WTC11 (cell line): ENCODE measurements around the gene ARMC6. TPM values are rescaled to one million over a fixed set of nuclear protein-coding genes. Genes with fewer than 3 reads are reported as not detected.

ENCODE experiments used
- ATAC-seq: fragments of 200-7000 bp; cut with Tn5 transposase; 2 replicates; pipeline ENCODE4 v1.10.0; 2021; ENCODE audit warnings: mild to moderate bottlenecking, moderate library complexity
- CTCF ChIA-PET: fragments of 300-600 bp; sonication (Branson Sonifier 250); formaldehyde crosslinking; loops from one replicate; lab custom pipeline; 2021; ENCODE audit warnings: antibody characterized with exemption; lab: Charles Lee
- POLR2A ChIA-PET: fragments of 350-600 bp; sonication (Branson Sonifier 250); formaldehyde crosslinking; loops from one replicate; lab custom pipeline; 2021; ENCODE audit warnings: antibody characterized with exemption; lab: Charles Lee
- DNase-seq: peaks from one replicate; pipeline ENCODE4 v3.0.0; 2021; ENCODE audit warnings: low spot score
- H3K27ac Mint-ChIP-seq: 2 replicates; pipeline ENCODE4 v1.8.0; 2021; ENCODE audit warnings: mixed read lengths
- H3K27me3 Mint-ChIP-seq: 2 replicates; pipeline ENCODE4 v1.8.0; 2021; ENCODE audit warnings: low read depth, mild to moderate bottlenecking, moderate library complexity, mixed read lengths
- H3K36me3 Mint-ChIP-seq: 2 replicates; pipeline ENCODE4 v1.8.0; 2021; ENCODE audit warnings: mixed read lengths
- H3K4me1 Mint-ChIP-seq: 2 replicates; pipeline ENCODE4 v1.8.0; 2022; ENCODE audit warnings: mixed read lengths
- H3K4me3 Mint-ChIP-seq: 2 replicates; pipeline ENCODE4 v1.8.0; 2021; ENCODE audit warnings: mild to moderate bottlenecking, moderate library complexity, mixed read lengths
- H3K9me3 Mint-ChIP-seq: 2 replicates; pipeline ENCODE4 v1.8.0; 2021; ENCODE audit warnings: mixed read lengths
- ATF3 ChIP-seq: sonication (generic); formaldehyde crosslinking; conservative IDR thresholded peaks from 2 replicates; pipeline ENCODE4 v1.8.1; 2022; ENCODE audit warnings: mild to moderate bottlenecking, missing genetic modification reagents
- CREM ChIP-seq: sonication (generic); formaldehyde crosslinking; IDR thresholded peaks from 2 replicates; pipeline ENCODE4 v1.8.1; 2022; ENCODE audit warnings: mild to moderate bottlenecking, missing genetic modification reagents, moderate library complexity
- E2F4 ChIP-seq: sonication (generic); formaldehyde crosslinking; IDR thresholded peaks from 2 replicates; pipeline ENCODE4 v1.8.1; 2022; ENCODE audit warnings: low read depth, mild to moderate bottlenecking, moderate library complexity, missing genetic modification reagents, borderline replicate concordance
- ESRRA ChIP-seq: sonication (generic); formaldehyde crosslinking; IDR thresholded peaks from 2 replicates; pipeline ENCODE4 v1.8.1; 2022; ENCODE audit warnings: mild to moderate bottlenecking, missing genetic modification reagents, borderline replicate concordance
- GTF2I ChIP-seq: fragments of 250-450 bp; sonication (Bioruptor Pico); conservative IDR thresholded peaks from 2 replicates; pipeline ENCODE4 v1.4.0; 2021; ENCODE audit warnings: mild to moderate bottlenecking
- JAZF1 ChIP-seq: fragments of 250-450 bp; sonication (Bioruptor Pico); IDR thresholded peaks from 2 replicates; pipeline ENCODE4 v1.9.0; 2021; ENCODE audit warnings: moderate library complexity, mild to moderate bottlenecking, inconsistent platforms
- MLX ChIP-seq: sonication (generic); formaldehyde crosslinking; IDR thresholded peaks from 2 replicates; pipeline ENCODE4 v1.8.1; 2023; ENCODE audit warnings: mild to moderate bottlenecking, missing genetic modification reagents, moderate library complexity
- NFATC4 ChIP-seq: fragments of 250-450 bp; sonication (Bioruptor Pico); IDR thresholded peaks from 2 replicates; pipeline ENCODE4 v1.9.0; 2021; ENCODE audit warnings: mild to moderate bottlenecking
- NFE2L1 ChIP-seq: sonication (generic); formaldehyde crosslinking; IDR thresholded peaks from 2 replicates; pipeline ENCODE4 v1.8.1; 2023; ENCODE audit warnings: missing genetic modification reagents
- RORB ChIP-seq: fragments of 250-450 bp; sonication (Bioruptor Pico); IDR thresholded peaks from 2 replicates; pipeline ENCODE4 v1.9.0; 2021; ENCODE audit warnings: mild to moderate bottlenecking
- SMAD3 ChIP-seq: sonication (generic); formaldehyde crosslinking; IDR thresholded peaks from 2 replicates; pipeline ENCODE4 v1.8.0; 2022; ENCODE audit warnings: missing genetic modification reagents, mild to moderate bottlenecking, borderline replicate concordance
- TCF7 ChIP-seq: sonication (generic); formaldehyde crosslinking; IDR thresholded peaks from 2 replicates; pipeline ENCODE4 v1.8.0; 2022; ENCODE audit warnings: mild to moderate bottlenecking, low read depth, missing genetic modification reagents, moderate library complexity
- TP53 ChIP-seq: sonication (generic); formaldehyde crosslinking; IDR thresholded peaks from 2 replicates; pipeline ENCODE4 v1.8.1; 2023; ENCODE audit warnings: mild to moderate bottlenecking, missing genetic modification reagents
- ZBTB21 ChIP-seq: sonication (generic); formaldehyde crosslinking; IDR thresholded peaks from 2 replicates; pipeline ENCODE4 v1.8.1; 2023; ENCODE audit warnings: mild to moderate bottlenecking, missing genetic modification reagents, borderline replicate concordance
- ZNF232 ChIP-seq: sonication (generic); formaldehyde crosslinking; IDR thresholded peaks from 2 replicates; pipeline ENCODE4 v1.8.0; 2022; ENCODE audit warnings: mild to moderate bottlenecking, missing genetic modification reagents
- ZSCAN18 ChIP-seq: fragments of 250-450 bp; sonication (Bioruptor Pico); IDR thresholded peaks from 2 replicates; pipeline ENCODE4 v2.1.2; 2022; ENCODE audit warnings: mild to moderate bottlenecking, moderate library complexity
- total RNA-seq: library from RNA; stranded (reverse); gene quantifications from 3 replicates; pipeline ENCODE4 v1.2.3, GENCODE V29; 2021
- TF ChIP-seq, protein P1 (sequence below): fragments of 200-600 bp; IDR thresholded peaks from 2 replicates; pipeline ENCODE4 v1.8.0; 2022; ENCODE audit warnings: antibody characterized with exemption
- TF ChIP-seq, protein P2 (sequence below): sonication (generic); formaldehyde crosslinking; IDR thresholded peaks from 2 replicates; pipeline ENCODE4 v1.8.0; 2022; ENCODE audit warnings: mild to moderate bottlenecking, missing genetic modification reagents
- TF ChIP-seq, protein P3 (sequence below): fragments of 250-450 bp; sonication (Bioruptor Pico); IDR thresholded peaks from 2 replicates; pipeline ENCODE4 v1.9.0; 2021; ENCODE audit warnings: mild to moderate bottlenecking

Gene ARMC6
- total RNA-seq, 1 experiment from 2014 or later, result 58.8 TPM

- TF ChIP-seq, protein P1, sequence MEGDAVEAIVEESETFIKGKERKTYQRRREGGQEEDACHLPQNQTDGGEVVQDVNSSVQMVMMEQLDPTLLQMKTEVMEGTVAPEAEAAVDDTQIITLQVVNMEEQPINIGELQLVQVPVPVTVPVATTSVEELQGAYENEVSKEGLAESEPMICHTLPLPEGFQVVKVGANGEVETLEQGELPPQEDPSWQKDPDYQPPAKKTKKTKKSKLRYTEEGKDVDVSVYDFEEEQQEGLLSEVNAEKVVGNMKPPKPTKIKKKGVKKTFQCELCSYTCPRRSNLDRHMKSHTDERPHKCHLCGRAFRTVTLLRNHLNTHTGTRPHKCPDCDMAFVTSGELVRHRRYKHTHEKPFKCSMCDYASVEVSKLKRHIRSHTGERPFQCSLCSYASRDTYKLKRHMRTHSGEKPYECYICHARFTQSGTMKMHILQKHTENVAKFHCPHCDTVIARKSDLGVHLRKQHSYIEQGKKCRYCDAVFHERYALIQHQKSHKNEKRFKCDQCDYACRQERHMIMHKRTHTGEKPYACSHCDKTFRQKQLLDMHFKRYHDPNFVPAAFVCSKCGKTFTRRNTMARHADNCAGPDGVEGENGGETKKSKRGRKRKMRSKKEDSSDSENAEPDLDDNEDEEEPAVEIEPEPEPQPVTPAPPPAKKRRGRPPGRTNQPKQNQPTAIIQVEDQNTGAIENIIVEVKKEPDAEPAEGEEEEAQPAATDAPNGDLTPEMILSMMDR, result no peak
- no peak for TF ChIP-seq RORB (CRISPR knock-in tag)
- no peak for TF ChIP-seq TP53
- TF ChIP-seq SMAD3 (CRISPR knock-in tag), result no peak
- no peak for TF ChIP-seq CREM (CRISPR knock-in tag)
- TF ChIP-seq NFE2L1 (CRISPR knock-in tag), result no peak
- no peak for TF ChIP-seq ESRRA (CRISPR knock-in tag)
- TF ChIP-seq NFATC4, result no peak
- no peak for TF ChIP-seq MLX (CRISPR knock-in tag)
- no peak for TF ChIP-seq E2F4
- TF ChIP-seq, all 79 proteins: peak for 0
- DNase-seq (no peak), ATAC-seq (no peak)
- no peaks in the 10 kb centered on the region for H3K27me3 Mint-ChIP-seq
- H3K27ac Mint-ChIP-seq, result no peak overlapping the region
- no peak overlapping the region for H3K4me3 Mint-ChIP-seq
- no peaks in the 10 kb centered on the region for H3K9me3 Mint-ChIP-seq
- CTCF ChIA-PET, result no interaction called here
- H3K36me3 Mint-ChIP-seq, result peaks cover 40% of the 10 kb centered on the region
- POLR2A ChIA-PET, result no interaction called here
- no peaks in the 10 kb centered on the region for H3K4me1 Mint-ChIP-seq
These were observed 10.1 kb downstream of the ARMC6 start for GRCh38 chr19:19043481-19043880.

GRCh38 chr19:19043881-19044280 lies 10.5 kb downstream of the ARMC6 start:
- Mint-ChIP-seq H3K36me3 (peaks cover 38% of the 10 kb centered on the region), H3K27ac (no peak overlapping the region), H3K27me3 (no peaks in the 10 kb centered on the region), H3K4me3 (no peak overlapping the region), H3K4me1 (no peaks in the 10 kb centered on the region), H3K9me3 (no peaks in the 10 kb centered on the region)
- no peak for TF ChIP-seq ZNF232 (CRISPR knock-in tag)
- no peak for TF ChIP-seq ATF3 (CRISPR knock-in tag)
- TF ChIP-seq, protein P2, sequence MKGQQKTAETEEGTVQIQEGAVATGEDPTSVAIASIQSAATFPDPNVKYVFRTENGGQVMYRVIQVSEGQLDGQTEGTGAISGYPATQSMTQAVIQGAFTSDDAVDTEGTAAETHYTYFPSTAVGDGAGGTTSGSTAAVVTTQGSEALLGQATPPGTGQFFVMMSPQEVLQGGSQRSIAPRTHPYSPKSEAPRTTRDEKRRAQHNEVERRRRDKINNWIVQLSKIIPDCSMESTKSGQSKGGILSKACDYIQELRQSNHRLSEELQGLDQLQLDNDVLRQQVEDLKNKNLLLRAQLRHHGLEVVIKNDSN (CRISPR knock-in tag), result no peak
- no peak for TF ChIP-seq TCF7
- DNase-seq (no peak), ATAC-seq (no peak)
- ChIA-PET CTCF (no interaction called here), POLR2A (no interaction called here)

GRCh38 chr19:19049406-19049805 lies 16.0 kb downstream of the ARMC6 start:
- peaks cover 48% of the 10 kb centered on the region for H3K36me3 Mint-ChIP-seq
- ChIA-PET CTCF (interaction anchor here (0.8 to 1.2 kb wide), 2 partner anchors 67 to 86 kb away, joined by 3 to 4 read pairs; no protein-coding TSS in a partner anchor), POLR2A (no interaction called here)
- H3K9me3 Mint-ChIP-seq, result no peaks in the 10 kb centered on the region
- H3K4me1 Mint-ChIP-seq, result no peaks in the 10 kb centered on the region
- DNase-seq (no peak), ATAC-seq (no peak)
- H3K27ac Mint-ChIP-seq, result no peak overlapping the region
- H3K4me3 Mint-ChIP-seq, result no peak overlapping the region
- H3K27me3 Mint-ChIP-seq, result no peaks in the 10 kb centered on the region
- TF ChIP-seq E2F4, result no peak
- no peak for TF ChIP-seq ZSCAN18
- no peak for TF ChIP-seq JAZF1 (CRISPR knock-in tag)
- no peak for TF ChIP-seq GTF2I (CRISPR knock-in tag)
- TF ChIP-seq ZBTB21 (CRISPR knock-in tag), result no peak
- TF ChIP-seq, protein P3, sequence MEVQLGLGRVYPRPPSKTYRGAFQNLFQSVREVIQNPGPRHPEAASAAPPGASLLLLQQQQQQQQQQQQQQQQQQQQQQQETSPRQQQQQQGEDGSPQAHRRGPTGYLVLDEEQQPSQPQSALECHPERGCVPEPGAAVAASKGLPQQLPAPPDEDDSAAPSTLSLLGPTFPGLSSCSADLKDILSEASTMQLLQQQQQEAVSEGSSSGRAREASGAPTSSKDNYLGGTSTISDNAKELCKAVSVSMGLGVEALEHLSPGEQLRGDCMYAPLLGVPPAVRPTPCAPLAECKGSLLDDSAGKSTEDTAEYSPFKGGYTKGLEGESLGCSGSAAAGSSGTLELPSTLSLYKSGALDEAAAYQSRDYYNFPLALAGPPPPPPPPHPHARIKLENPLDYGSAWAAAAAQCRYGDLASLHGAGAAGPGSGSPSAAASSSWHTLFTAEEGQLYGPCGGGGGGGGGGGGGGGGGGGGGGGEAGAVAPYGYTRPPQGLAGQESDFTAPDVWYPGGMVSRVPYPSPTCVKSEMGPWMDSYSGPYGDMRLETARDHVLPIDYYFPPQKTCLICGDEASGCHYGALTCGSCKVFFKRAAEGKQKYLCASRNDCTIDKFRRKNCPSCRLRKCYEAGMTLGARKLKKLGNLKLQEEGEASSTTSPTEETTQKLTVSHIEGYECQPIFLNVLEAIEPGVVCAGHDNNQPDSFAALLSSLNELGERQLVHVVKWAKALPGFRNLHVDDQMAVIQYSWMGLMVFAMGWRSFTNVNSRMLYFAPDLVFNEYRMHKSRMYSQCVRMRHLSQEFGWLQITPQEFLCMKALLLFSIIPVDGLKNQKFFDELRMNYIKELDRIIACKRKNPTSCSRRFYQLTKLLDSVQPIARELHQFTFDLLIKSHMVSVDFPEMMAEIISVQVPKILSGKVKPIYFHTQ, result no peak
